Measurements from ENCODE around the gene FKBP11.

GRCh38 chr12:48972213-48972951 is 47.1 kb upstream of the FKBP11 start:
- TF ChIP-seq, protein P1, sequence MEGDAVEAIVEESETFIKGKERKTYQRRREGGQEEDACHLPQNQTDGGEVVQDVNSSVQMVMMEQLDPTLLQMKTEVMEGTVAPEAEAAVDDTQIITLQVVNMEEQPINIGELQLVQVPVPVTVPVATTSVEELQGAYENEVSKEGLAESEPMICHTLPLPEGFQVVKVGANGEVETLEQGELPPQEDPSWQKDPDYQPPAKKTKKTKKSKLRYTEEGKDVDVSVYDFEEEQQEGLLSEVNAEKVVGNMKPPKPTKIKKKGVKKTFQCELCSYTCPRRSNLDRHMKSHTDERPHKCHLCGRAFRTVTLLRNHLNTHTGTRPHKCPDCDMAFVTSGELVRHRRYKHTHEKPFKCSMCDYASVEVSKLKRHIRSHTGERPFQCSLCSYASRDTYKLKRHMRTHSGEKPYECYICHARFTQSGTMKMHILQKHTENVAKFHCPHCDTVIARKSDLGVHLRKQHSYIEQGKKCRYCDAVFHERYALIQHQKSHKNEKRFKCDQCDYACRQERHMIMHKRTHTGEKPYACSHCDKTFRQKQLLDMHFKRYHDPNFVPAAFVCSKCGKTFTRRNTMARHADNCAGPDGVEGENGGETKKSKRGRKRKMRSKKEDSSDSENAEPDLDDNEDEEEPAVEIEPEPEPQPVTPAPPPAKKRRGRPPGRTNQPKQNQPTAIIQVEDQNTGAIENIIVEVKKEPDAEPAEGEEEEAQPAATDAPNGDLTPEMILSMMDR (IDR thresholded peaks at IDR 0.05; ENCODE audit: low read depth, low read length, poor library complexity, severe bottlenecking): no peak
- no peak; the same call in 1 of the 2 replicates for TF ChIP-seq EZH2phosphoT487 (IDR thresholded peaks at IDR 0.05; ENCODE audit: borderline replicate concordance, low read length)

Data from DOHH2 (cell line).